SIG-M5 (cell line): ENCODE measurements around the gene SLC39A8.
"Not testable (repeated sequence)": the region's sequence is repeated elsewhere in the genome, so short reads cannot be mapped to it uniquely, and the experiment has no call there.

Experiments
- DNase-seq: peaks from one replicate; lab custom pipeline; 2025; lab: John Stamatoyannopoulos, UW

SLC39A8 gene

GRCh38 chr4:102344954-102345794, at the start of gene SLC39A8:
SLC39A8 (minus strand) TSS chr4:102345482; CDS start chr4:102344662, 820 bp downstream.
- DNase-seq, result peak; percentile 59

- no peak for DNase-seq
These were observed 46.9 kb upstream of the SLC39A8 start for GRCh38 chr4:102392033-102392744.

- peak; percentile 96 for DNase-seq
These were observed 45.2 kb upstream of the SLC39A8 start for GRCh38 chr4:102390438-102390837.

- DNase-seq, result no peak
These were observed 43.3 kb upstream of the SLC39A8 start for GRCh38 chr4:102388611-102389010.

GRCh38 chr4:102387552-102388150, 42.4 kb upstream of the SLC39A8 start:
- no peak for DNase-seq

GRCh38 chr4:102386966-102387365, 41.7 kb upstream of the SLC39A8 start:
- DNase-seq, result no peak

- DNase-seq, result not testable (repeated sequence)
These were observed 35.0 kb upstream of the SLC39A8 start for GRCh38 chr4:102380253-102380652.

- DNase-seq, result no peak
These were observed 17.7 kb upstream of the SLC39A8 start for GRCh38 chr4:102362922-102363432.

GRCh38 chr4:102358128-102358527, 12.8 kb upstream of the SLC39A8 start:
- no peak for DNase-seq

- not testable (repeated sequence) for DNase-seq
These were observed 12.4 kb upstream of the SLC39A8 start for GRCh38 chr4:102357637-102358036.

- no peak for DNase-seq
These were observed 11.4 kb upstream of the SLC39A8 start for GRCh38 chr4:102356562-102357202.

GRCh38 chr4:102355748-102356147, 10.5 kb upstream of the SLC39A8 start:
- DNase-seq, result no peak

- no peak for DNase-seq
These were observed 9.6 kb upstream of the SLC39A8 start for GRCh38 chr4:102354671-102355454.

- no peak for DNase-seq
These were observed 7.5 kb upstream of the SLC39A8 start for GRCh38 chr4:102352781-102353180.

GRCh38 chr4:102350634-102351033, 5.4 kb upstream of the SLC39A8 start:
- no peak for DNase-seq

- DNase-seq, result no peak
These were observed 3.4 kb upstream of the SLC39A8 start for GRCh38 chr4:102348701-102349100.

GRCh38 chr4:102345795-102346100, 466 bp upstream of the SLC39A8 start:
- DNase-seq, result no peak

GRCh38 chr4:102344520-102344953, 745 bp downstream of the SLC39A8 start:
- no peak for DNase-seq

GRCh38 chr4:102343964-102344519, 1.2 kb downstream of the SLC39A8 start:
- no peak for DNase-seq

- DNase-seq, result no peak
These were observed 2.7 kb downstream of the SLC39A8 start for GRCh38 chr4:102342404-102343074.
